Panc1 (cell line): ENCODE results near the gene KIFC3. TPM values are rescaled to one million over a fixed set of nuclear protein-coding genes. Genes with fewer than 3 reads are reported as not detected.

Source experiments
- ATAC-seq: fragments of 200-7000 bp; cut with Tn5 transposase; 2 replicates; pipeline ENCODE4 v1.9.1; 2020; ENCODE audit warnings: mild to moderate bottlenecking, moderate library complexity
- BruUV-seq: library from RNA; stranded (reverse); fragments of 400-500 nt; replicated peaks from 2 replicates; lab custom pipeline; 2021; lab: Mats Ljungman, UMichigan
- CTCF ChIA-PET: fragments of 300-600 bp; sonication (Branson Sonifier 250); formaldehyde crosslinking; loops from one replicate; lab custom pipeline; 2022; ENCODE audit warnings: antibody characterized with exemption; lab: Charles Lee
- POLR2A ChIA-PET: fragments of 300-600 bp; sonication (Branson Sonifier 250); formaldehyde crosslinking; loops from one replicate; lab custom pipeline; 2022; ENCODE audit warnings: antibody characterized with exemption; lab: Charles Lee
- DNase-seq: peaks from one replicate; pipeline ENCODE4 v3.0.0-alpha.2; 2010; ENCODE audit warnings: low read depth, low spot score
- H3K27ac ChIP-seq: 2 replicates; pipeline ENCODE4 v1.5.1; 2011; ENCODE audit warnings: mild to moderate bottlenecking, low read length, inconsistent platforms
- H3K27me3 ChIP-seq: fragments of 200-500 bp; sonication (Bioruptor generic); 2 replicates; pipeline ENCODE4 v1.6.0; 2014; ENCODE audit warnings: low read length, inconsistent platforms; ENCODE audit not compliant: control insufficient read depth, insufficient read depth
- H3K36me3 ChIP-seq: fragments of 200-500 bp; sonication (Bioruptor generic); 2 replicates; pipeline ENCODE4 v1.5.1; 2014; ENCODE audit warnings: inconsistent platforms, mild to moderate bottlenecking, low read length, moderate library complexity; ENCODE audit not compliant: control insufficient read depth, insufficient read depth
- H3K4me1 ChIP-seq: 2 replicates; pipeline ENCODE4 v1.5.1; 2011; ENCODE audit warnings: inconsistent platforms, mild to moderate bottlenecking, low read length, moderate library complexity; ENCODE audit not compliant: control insufficient read depth, insufficient read depth
- H3K4me3 ChIP-seq, 2 experiments: 2 replicates each; pipeline ENCODE4 v1.5.1; 2011 to 2012; ENCODE audit warnings: low read depth in 2 of 2, low read length in 2 of 2, mild to moderate bottlenecking in 2 of 2, inconsistent platforms in 1 of 2, moderate library complexity in 1 of 2
- H3K9me3 ChIP-seq: fragments of 200-500 bp; sonication (Bioruptor generic); 2 replicates; pipeline ENCODE4 v1.5.1; 2014; ENCODE audit warnings: low read depth, mild to moderate bottlenecking, inconsistent platforms, low read length, moderate library complexity; ENCODE audit not compliant: control insufficient read depth, insufficient read depth
- POLR2AphosphoS5 ChIP-seq: IDR thresholded peaks from 2 replicates; pipeline ENCODE4 v1.6.1; 2012; ENCODE audit warnings: mild to moderate bottlenecking, low read depth, low read length, moderate library complexity
- SIN3A ChIP-seq: IDR thresholded peaks from 2 replicates; pipeline ENCODE4 v1.6.1; 2012; ENCODE audit warnings: low read depth, mild to moderate bottlenecking, low read length, moderate library complexity, borderline replicate concordance; ENCODE audit not compliant: insufficient read depth
- TCF7L2 ChIP-seq: IDR thresholded peaks from 2 replicates; pipeline ENCODE4 v1.6.1; 2011; ENCODE audit warnings: mild to moderate bottlenecking, low read depth, low read length, inconsistent platforms
- in situ Hi-C: cut with HindIII; loops from 2 replicates; pipeline ENCODE4 v1.10.0; 2016; ENCODE audit warnings: low sequenced_read_pairs, low pct_unique_long_range_greater_than_20kb
- intact Hi-C: fragments of 100-400 bp; cut with micrococcal nuclease; formaldehyde crosslinking; loops from one replicate; pipeline ENCODE4 v1.10.0; 2022; ENCODE audit not compliant: unreplicated experiment
- total RNA-seq: library from RNA; stranded (reverse); gene quantifications from one replicate; pipeline ENCODE4 v1.2.1, GENCODE V29; 2021; ENCODE audit not compliant: unreplicated experiment
- TF ChIP-seq, protein P1 (sequence below): fragments of 450-650 bp; IDR thresholded peaks from 2 replicates; pipeline ENCODE4 v1.5.1; 2017; ENCODE audit warnings: mild to moderate bottlenecking
- TF ChIP-seq, protein P2 (sequence below), 2 experiments: IDR thresholded peaks; 2 replicates each; pipeline ENCODE4 v1.6.1; 2011 to 2012; ENCODE audit warnings: low read depth in 2 of 2, control low read depth in 1 of 2, low read length in 1 of 2, mild to moderate bottlenecking in 1 of 2, moderate library complexity in 1 of 2; ENCODE audit not compliant: insufficient read depth in 1 of 2

The KIFC3 gene
- total RNA-seq, 1 experiment from 2014 or later, result 51.5 TPM

DNA sequence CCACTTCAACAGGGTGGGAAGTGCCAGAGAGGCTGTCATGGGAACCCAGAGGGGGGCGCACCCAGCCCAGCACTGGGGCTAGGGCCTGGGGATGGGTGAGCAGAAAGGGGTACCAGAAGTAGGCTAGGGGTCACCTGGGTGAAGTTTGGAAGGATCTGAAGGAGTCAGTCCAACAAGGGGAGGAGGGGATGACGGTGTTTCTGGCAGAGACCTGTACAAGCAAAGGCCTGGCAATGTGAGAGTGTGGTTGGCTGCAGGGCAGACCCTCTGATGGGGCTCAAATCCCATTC lies 80.1 kb downstream of the KIFC3 start:
- in situ Hi-C loops (no loop called here), intact Hi-C loops (no loop called here)
- Histone ChIP-seq H3K9me3 (no peaks in the 10 kb centered on the region), H3K4me3 (no peak overlapping the region), H3K4me1 (no peaks in the 10 kb centered on the region), H3K36me3 (no peaks in the 10 kb centered on the region), H3K27me3 (no peaks in the 10 kb centered on the region), H3K27ac (no peak overlapping the region)
- BruUV-seq, result no TSS peak
- CTCF ChIA-PET, result interaction anchor here (1.2 kb wide), 1 partner anchor 13 kb away, joined by 3 read pairs; the partner anchor contains the start of gene KATNB1
- TF ChIP-seq, protein P1, sequence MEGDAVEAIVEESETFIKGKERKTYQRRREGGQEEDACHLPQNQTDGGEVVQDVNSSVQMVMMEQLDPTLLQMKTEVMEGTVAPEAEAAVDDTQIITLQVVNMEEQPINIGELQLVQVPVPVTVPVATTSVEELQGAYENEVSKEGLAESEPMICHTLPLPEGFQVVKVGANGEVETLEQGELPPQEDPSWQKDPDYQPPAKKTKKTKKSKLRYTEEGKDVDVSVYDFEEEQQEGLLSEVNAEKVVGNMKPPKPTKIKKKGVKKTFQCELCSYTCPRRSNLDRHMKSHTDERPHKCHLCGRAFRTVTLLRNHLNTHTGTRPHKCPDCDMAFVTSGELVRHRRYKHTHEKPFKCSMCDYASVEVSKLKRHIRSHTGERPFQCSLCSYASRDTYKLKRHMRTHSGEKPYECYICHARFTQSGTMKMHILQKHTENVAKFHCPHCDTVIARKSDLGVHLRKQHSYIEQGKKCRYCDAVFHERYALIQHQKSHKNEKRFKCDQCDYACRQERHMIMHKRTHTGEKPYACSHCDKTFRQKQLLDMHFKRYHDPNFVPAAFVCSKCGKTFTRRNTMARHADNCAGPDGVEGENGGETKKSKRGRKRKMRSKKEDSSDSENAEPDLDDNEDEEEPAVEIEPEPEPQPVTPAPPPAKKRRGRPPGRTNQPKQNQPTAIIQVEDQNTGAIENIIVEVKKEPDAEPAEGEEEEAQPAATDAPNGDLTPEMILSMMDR, result peak; percentile 16; the same call in 1 of the 2 replicates
- TF ChIP-seq, protein P2, sequence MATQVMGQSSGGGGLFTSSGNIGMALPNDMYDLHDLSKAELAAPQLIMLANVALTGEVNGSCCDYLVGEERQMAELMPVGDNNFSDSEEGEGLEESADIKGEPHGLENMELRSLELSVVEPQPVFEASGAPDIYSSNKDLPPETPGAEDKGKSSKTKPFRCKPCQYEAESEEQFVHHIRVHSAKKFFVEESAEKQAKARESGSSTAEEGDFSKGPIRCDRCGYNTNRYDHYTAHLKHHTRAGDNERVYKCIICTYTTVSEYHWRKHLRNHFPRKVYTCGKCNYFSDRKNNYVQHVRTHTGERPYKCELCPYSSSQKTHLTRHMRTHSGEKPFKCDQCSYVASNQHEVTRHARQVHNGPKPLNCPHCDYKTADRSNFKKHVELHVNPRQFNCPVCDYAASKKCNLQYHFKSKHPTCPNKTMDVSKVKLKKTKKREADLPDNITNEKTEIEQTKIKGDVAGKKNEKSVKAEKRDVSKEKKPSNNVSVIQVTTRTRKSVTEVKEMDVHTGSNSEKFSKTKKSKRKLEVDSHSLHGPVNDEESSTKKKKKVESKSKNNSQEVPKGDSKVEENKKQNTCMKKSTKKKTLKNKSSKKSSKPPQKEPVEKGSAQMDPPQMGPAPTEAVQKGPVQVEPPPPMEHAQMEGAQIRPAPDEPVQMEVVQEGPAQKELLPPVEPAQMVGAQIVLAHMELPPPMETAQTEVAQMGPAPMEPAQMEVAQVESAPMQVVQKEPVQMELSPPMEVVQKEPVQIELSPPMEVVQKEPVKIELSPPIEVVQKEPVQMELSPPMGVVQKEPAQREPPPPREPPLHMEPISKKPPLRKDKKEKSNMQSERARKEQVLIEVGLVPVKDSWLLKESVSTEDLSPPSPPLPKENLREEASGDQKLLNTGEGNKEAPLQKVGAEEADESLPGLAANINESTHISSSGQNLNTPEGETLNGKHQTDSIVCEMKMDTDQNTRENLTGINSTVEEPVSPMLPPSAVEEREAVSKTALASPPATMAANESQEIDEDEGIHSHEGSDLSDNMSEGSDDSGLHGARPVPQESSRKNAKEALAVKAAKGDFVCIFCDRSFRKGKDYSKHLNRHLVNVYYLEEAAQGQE (IDR thresholded peaks at IDR 0.05; ENCODE audit: insufficient read depth in 1 of 2, low read depth in 2 of 2, low read length in 1 of 2), result no peak
- POLR2A ChIA-PET, result no interaction called here
- DNase-seq (no peak), ATAC-seq (no peak)

DNA sequence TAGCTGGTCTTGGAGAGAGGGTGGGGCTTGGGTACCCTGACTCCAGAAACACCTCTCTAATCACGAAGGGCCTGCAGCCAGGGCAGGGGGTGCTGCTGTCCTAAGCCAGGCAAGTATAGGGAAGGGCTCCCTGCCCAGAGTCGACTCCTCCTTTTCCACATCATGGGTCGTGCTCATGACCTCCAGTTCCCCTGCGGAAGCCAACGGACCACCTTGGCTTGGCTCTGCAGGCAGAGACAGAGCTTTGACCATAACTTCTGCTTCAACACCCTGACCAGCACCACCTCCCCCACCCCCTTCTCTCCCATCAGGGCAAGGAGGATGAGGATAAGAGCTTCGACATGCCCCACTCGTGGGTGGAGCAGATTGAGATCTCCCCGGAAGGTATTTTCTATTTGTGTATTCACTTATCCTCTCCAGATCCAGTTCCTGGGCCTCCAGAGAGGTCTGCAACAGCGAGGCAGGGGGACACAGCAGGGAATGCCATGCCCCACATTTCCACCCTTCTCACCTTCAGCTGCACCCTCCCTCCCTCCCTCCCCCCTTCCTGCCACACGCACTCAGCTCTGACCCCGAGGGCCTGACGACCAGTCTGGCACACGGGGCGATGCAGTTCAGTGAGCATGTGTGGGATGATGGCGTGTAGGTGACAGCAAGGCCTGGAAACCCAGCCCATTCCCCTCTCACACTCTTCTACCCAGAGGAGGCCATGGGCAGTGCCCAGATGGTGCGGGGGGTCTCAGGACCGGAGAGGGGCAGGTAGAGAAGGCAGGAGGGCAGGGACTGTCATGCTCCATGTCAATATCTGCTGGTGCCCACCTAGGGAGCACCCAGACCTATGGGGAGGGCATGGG lies 80.7 kb downstream of the KIFC3 start:
- intact Hi-C loops (no loop called here), in situ Hi-C loops (no loop called here)
- no peaks in the 10 kb centered on the region for H3K9me3 ChIP-seq
- no peaks in the 10 kb centered on the region for H3K27me3 ChIP-seq
- TF ChIP-seq TCF7L2 (no peak), SIN3A (no peak), POLR2AphosphoS5 (no peak)
- TF ChIP-seq, protein P1, result no peak
- TF ChIP-seq, protein P2 (IDR thresholded peaks at IDR 0.05; ENCODE audit: insufficient read depth in 1 of 2, low read depth in 2 of 2, low read length in 1 of 2), result no peak
- H3K4me1 ChIP-seq, result no peaks in the 10 kb centered on the region
- no peak for DNase-seq
- no peak overlapping the region for H3K27ac ChIP-seq
- no TSS peak for BruUV-seq
- POLR2A ChIA-PET, result no interaction called here
- no peak for ATAC-seq
- H3K4me3 ChIP-seq, result no peak overlapping the region
- no peaks in the 10 kb centered on the region for H3K36me3 ChIP-seq
- CTCF ChIA-PET, result interaction anchor here (0.6 kb wide), 1 partner anchor 233 kb away, joined by 3 read pairs; no protein-coding TSS in a partner anchor
